Measurements from ENCODE around the gene KLRC2.
"Not testable (repeated sequence)": the region's sequence is repeated elsewhere in the genome, so short reads cannot be mapped to it uniquely, and the experiment has no call there.

The KLRC2 gene

GRCh38 chr12:10435816-10436215 lies at the start of gene KLRC2:
Gene KLRC2 (minus strand): TSS chr12:10436010. CDS start chr12:10435986, 24 bp downstream.
- H3K9me3 Mint-ChIP-seq; H3K4me1 Mint-ChIP-seq (ENCODE audit: low read depth); H3K36me3 Mint-ChIP-seq (ENCODE audit: low read depth); H3K27ac Mint-ChIP-seq; DNase-seq (ENCODE audit: low spot score); H3K4me3 Mint-ChIP-seq; H3K27me3 Mint-ChIP-seq (ENCODE audit: low read depth): not testable (repeated sequence)

GRCh38 chr12:10481901-10482300 lies 46.1 kb upstream of the KLRC2 start:
- not testable (repeated sequence) for H3K36me3 Mint-ChIP-seq (ENCODE audit: low read depth); DNase-seq (ENCODE audit: low spot score); H3K4me1 Mint-ChIP-seq (ENCODE audit: low read depth); H3K27ac Mint-ChIP-seq; H3K4me3 Mint-ChIP-seq; H3K9me3 Mint-ChIP-seq
- peaks cover 18% of the 10 kb centered on the region for H3K27me3 Mint-ChIP-seq (ENCODE audit: low read depth)

GRCh38 chr12:10472808-10473207 lies 37.0 kb upstream of the KLRC2 start:
- H3K27ac Mint-ChIP-seq, H3K9me3 Mint-ChIP-seq: not testable (repeated sequence)

DNA sequence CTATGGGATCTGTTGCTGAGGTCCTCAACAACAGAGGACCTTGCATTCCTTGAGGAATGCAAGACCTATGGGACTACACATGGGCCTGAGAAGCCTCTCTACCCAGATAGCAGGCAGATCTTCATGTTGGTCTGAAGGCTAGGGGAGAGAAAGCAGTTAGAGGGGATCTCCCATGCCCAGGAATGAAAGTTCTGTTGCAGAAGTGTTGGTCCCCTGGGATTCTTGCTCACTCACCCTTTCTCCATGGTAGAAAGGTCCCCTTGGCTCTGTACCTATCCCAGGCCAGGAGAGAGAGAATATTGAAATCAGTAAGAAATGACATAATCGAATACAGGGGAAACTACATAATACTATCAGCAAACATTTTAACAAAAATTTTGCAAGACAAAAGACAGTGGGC lies 33.9 kb upstream of the KLRC2 start:
- no peaks in the 10 kb centered on the region for H3K9me3 Mint-ChIP-seq
- peaks cover 3% of the 10 kb centered on the region for H3K27me3 Mint-ChIP-seq (ENCODE audit: low read depth)
- no peaks in the 10 kb centered on the region for H3K36me3 Mint-ChIP-seq (ENCODE audit: low read depth)
- H3K27ac Mint-ChIP-seq, result no peak overlapping the region
- H3K4me1 Mint-ChIP-seq (ENCODE audit: low read depth), result no peaks in the 10 kb centered on the region
- H3K4me3 Mint-ChIP-seq, result no peak overlapping the region
- DNase-seq (ENCODE audit: low spot score), result no peak

More at GRCh38 chr12:10472808-10473207, 37.0 kb upstream of the KLRC2 start:
- not testable (repeated sequence) for H3K36me3 Mint-ChIP-seq (ENCODE audit: low read depth); H3K4me3 Mint-ChIP-seq; H3K4me1 Mint-ChIP-seq (ENCODE audit: low read depth); H3K27me3 Mint-ChIP-seq (ENCODE audit: low read depth); DNase-seq (ENCODE audit: low spot score)

DNA sequence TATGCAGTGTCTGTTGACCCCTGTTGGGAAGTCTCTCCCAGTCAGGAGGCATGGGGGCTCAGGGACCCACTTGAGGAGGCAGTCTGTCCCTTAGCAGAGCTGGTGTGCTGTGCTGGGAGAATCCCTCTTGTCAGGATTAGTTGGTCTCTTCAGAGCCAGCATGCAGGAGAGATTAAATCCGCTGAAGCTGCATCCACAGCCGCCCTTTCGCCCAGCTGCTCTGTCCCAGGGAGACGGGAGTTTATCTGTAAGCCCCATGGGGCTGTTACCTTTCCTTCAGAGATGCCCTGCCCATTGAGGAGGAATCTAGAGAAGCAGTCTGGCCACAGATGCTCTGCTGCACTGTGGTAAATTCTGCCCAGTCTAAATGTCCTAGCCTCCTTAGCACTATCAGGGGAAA lies 30.5 kb upstream of the KLRC2 start:
- no peak for DNase-seq (ENCODE audit: low spot score)
- Mint-ChIP-seq H3K27me3 (ENCODE audit: low read depth) (peaks cover 6% of the 10 kb centered on the region), H3K4me1 (ENCODE audit: low read depth) (no peaks in the 10 kb centered on the region), H3K36me3 (ENCODE audit: low read depth) (no peaks in the 10 kb centered on the region), H3K4me3 (no peak overlapping the region), H3K27ac (no peak overlapping the region), H3K9me3 (peaks cover 17% of the 10 kb centered on the region)

DNA sequence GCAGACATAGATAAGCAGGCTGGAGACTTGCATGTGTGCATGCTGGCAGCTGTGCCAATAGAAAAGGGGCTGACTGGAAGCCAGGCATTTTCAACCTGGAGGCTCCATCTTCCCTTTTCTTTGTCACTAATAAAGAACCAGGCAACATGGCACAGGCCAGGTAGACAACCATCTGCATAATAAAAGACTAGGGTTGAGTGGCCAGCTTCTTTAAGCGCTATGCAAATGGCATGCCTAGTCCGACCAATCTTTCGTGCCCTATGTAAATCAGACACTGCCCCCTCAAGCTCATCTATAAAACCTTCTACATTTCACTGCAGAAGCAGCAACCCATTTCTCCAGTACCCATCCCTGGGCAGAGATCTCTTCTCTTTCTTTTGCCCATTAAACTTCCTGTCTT lies 21.9 kb upstream of the KLRC2 start:
- no peak overlapping the region for H3K4me3 Mint-ChIP-seq
- no peak for DNase-seq (ENCODE audit: low spot score)
- H3K4me1 Mint-ChIP-seq (ENCODE audit: low read depth), result no peaks in the 10 kb centered on the region
- H3K27ac Mint-ChIP-seq, result no peak overlapping the region
- peaks cover 35% of the 10 kb centered on the region for H3K9me3 Mint-ChIP-seq
- peaks cover under 1% of the 10 kb centered on the region for H3K27me3 Mint-ChIP-seq (ENCODE audit: low read depth)
- H3K36me3 Mint-ChIP-seq (ENCODE audit: low read depth), result no peaks in the 10 kb centered on the region

GRCh38 chr12:10456856-10457255 lies 21.0 kb upstream of the KLRC2 start:
- no peak overlapping the region for H3K27ac Mint-ChIP-seq
- H3K4me3 Mint-ChIP-seq, result no peak overlapping the region
- no peaks in the 10 kb centered on the region for H3K36me3 Mint-ChIP-seq (ENCODE audit: low read depth)
- no peaks in the 10 kb centered on the region for H3K4me1 Mint-ChIP-seq (ENCODE audit: low read depth)
- H3K27me3 Mint-ChIP-seq (ENCODE audit: low read depth), result no peaks in the 10 kb centered on the region
- DNase-seq (ENCODE audit: low spot score), result no peak
- H3K9me3 Mint-ChIP-seq, result peaks cover 26% of the 10 kb centered on the region

DNA sequence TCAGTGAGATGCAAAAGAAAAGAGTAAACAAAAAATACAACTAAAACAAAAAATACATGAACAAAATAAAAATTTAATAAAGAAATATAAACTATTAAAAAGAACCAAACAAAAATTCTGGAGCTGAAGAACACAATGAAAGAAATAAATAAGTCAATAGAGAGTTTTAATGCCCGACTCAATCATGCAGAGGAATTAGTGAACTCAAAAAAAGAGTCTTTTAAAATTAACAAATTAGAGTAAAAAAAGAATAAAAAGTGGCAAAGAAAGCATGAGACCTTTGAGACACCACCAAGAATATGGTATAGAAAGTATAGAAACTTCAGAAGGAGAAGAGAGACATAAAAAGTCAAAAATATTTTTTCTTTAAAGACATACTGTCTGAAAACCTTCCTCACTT lies 20.0 kb upstream of the KLRC2 start:
- H3K4me1 Mint-ChIP-seq (ENCODE audit: low read depth), result no peaks in the 10 kb centered on the region
- no peak overlapping the region for H3K27ac Mint-ChIP-seq
- no peaks in the 10 kb centered on the region for H3K27me3 Mint-ChIP-seq (ENCODE audit: low read depth)
- peaks cover 24% of the 10 kb centered on the region for H3K9me3 Mint-ChIP-seq
- DNase-seq (ENCODE audit: low spot score), result no peak
- no peak overlapping the region for H3K4me3 Mint-ChIP-seq
- H3K36me3 Mint-ChIP-seq (ENCODE audit: low read depth), result no peaks in the 10 kb centered on the region

GRCh38 chr12:10454531-10454930 lies 18.7 kb upstream of the KLRC2 start:
- H3K27ac Mint-ChIP-seq, result no peak overlapping the region
- H3K36me3 Mint-ChIP-seq (ENCODE audit: low read depth), result no peaks in the 10 kb centered on the region
- no peaks in the 10 kb centered on the region for H3K4me1 Mint-ChIP-seq (ENCODE audit: low read depth)
- no peak for DNase-seq (ENCODE audit: low spot score)
- H3K27me3 Mint-ChIP-seq (ENCODE audit: low read depth), result no peaks in the 10 kb centered on the region
- peaks cover 24% of the 10 kb centered on the region for H3K9me3 Mint-ChIP-seq
- H3K4me3 Mint-ChIP-seq, result no peak overlapping the region

- Mint-ChIP-seq H3K27ac (no peak within 1 kb of the TSS), H3K36me3 (ENCODE audit: low read depth) (no peaks in the 10 kb centered on the region), H3K27me3 (ENCODE audit: low read depth) (no peaks in the 10 kb centered on the region), H3K9me3 (peaks cover 21% of the 10 kb centered on the region), H3K4me3 (no peak within 1 kb of the TSS), H3K4me1 (ENCODE audit: low read depth) (no peaks in the 10 kb centered on the region)
- DNase-seq (ENCODE audit: low spot score), result no peak
Observed at GRCh38 chr12:10453156-10453555, 17.3 kb upstream of the KLRC2 start, which contains the start of gene KLRC1. Gene KLRC1 (minus strand): TSS chr12:10453377. CDS start chr12:10451156, 2,221 bp downstream.

DNA sequence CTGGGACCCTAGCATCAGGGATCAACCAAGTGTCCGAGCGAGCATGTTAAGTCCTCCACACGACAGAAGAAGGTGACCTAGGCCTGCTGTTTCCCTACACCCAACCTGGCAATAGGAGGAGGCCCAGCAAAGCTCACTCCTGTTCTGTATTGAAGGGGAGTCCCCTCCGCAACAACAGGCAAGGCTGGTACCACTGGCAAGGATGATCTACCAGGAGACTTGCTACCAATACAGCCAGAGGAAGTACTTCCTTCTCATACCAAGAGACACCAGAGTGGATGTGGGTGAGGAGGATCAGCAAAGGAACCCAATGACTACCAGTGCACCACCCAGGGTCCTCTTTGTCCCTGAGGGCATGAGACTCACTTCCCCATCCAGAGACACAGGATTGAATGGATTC lies 12.4 kb upstream of the KLRC2 start:
- Mint-ChIP-seq H3K4me3 (no peak overlapping the region), H3K27me3 (ENCODE audit: low read depth) (peaks cover 3% of the 10 kb centered on the region), H3K4me1 (ENCODE audit: low read depth) (no peaks in the 10 kb centered on the region), H3K27ac (no peak overlapping the region), H3K9me3 (no peaks in the 10 kb centered on the region), H3K36me3 (ENCODE audit: low read depth) (no peaks in the 10 kb centered on the region)
- no peak for DNase-seq (ENCODE audit: low spot score)

- DNase-seq (ENCODE audit: low spot score); H3K36me3 Mint-ChIP-seq (ENCODE audit: low read depth); H3K27ac Mint-ChIP-seq; H3K27me3 Mint-ChIP-seq (ENCODE audit: low read depth); H3K4me1 Mint-ChIP-seq (ENCODE audit: low read depth); H3K4me3 Mint-ChIP-seq; H3K9me3 Mint-ChIP-seq: not testable (repeated sequence)
Observed at GRCh38 chr12:10446052-10446451, 10.2 kb upstream of the KLRC2 start.

DNA sequence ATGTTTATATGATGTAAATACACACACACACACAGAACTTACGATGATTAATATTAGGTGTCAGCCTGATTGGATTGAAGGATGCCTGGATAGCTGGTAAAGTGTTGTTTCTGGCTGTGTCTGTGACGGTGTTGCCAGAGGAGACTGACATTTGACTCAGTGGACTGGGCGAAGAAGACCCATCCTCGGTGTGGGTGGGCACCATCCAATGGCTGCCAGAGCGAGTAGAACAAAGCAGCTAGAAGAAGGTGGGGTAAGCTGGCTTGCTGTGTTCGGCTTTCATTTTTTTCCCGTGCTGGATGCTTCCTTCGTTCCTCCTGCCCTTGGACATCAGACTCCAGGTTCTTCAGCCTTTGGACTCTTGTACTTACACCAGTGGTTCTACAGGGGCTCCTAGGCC lies 5.3 kb upstream of the KLRC2 start:
- not testable (repeated sequence) for H3K36me3 Mint-ChIP-seq (ENCODE audit: low read depth); H3K27ac Mint-ChIP-seq; H3K9me3 Mint-ChIP-seq

GRCh38 chr12:10439608-10440274 lies 3.9 kb upstream of the KLRC2 start:
- not testable (repeated sequence) for H3K27ac Mint-ChIP-seq; H3K27me3 Mint-ChIP-seq (ENCODE audit: low read depth); H3K4me1 Mint-ChIP-seq (ENCODE audit: low read depth); DNase-seq (ENCODE audit: low spot score); H3K36me3 Mint-ChIP-seq (ENCODE audit: low read depth); H3K4me3 Mint-ChIP-seq; H3K9me3 Mint-ChIP-seq

More for the DNA sequence above, 5.3 kb upstream of the KLRC2 start:
- not testable (repeated sequence) for H3K27me3 Mint-ChIP-seq (ENCODE audit: low read depth); H3K4me1 Mint-ChIP-seq (ENCODE audit: low read depth); DNase-seq (ENCODE audit: low spot score); H3K4me3 Mint-ChIP-seq

- not testable (repeated sequence) for H3K9me3 Mint-ChIP-seq; H3K4me3 Mint-ChIP-seq; H3K4me1 Mint-ChIP-seq (ENCODE audit: low read depth); H3K27me3 Mint-ChIP-seq (ENCODE audit: low read depth); DNase-seq (ENCODE audit: low spot score); H3K36me3 Mint-ChIP-seq (ENCODE audit: low read depth); H3K27ac Mint-ChIP-seq
Observed at GRCh38 chr12:10437601-10438000, 1.8 kb upstream of the KLRC2 start.
